Skeletal muscle tissue (tissue), 4 donors: ENCODE measurements around the gene ZAR1L. TPM values are rescaled to one million over a fixed set of nuclear protein-coding genes. Genes with fewer than 3 reads are reported as not detected.

Source experiments
- H3K27ac ChIP-seq: one replicate; pipeline ENCODE4 v1.7.0; 2013; ENCODE audit warnings: mild to moderate bottlenecking, low read depth, low read length, inconsistent platforms
- H3K27me3 ChIP-seq, 3 donors: one replicate each; pipeline ENCODE4 v1.7.0; 2013; ENCODE audit warnings: low read length in 3 of 3; ENCODE audit not compliant: control insufficient read depth in 3 of 3, insufficient read depth in 3 of 3
- H3K36me3 ChIP-seq, 3 donors: one replicate each; pipeline ENCODE4 v1.7.0; 2013; ENCODE audit warnings: low read length in 3 of 3; ENCODE audit not compliant: control insufficient read depth in 3 of 3, insufficient read depth in 3 of 3
- H3K4me1 ChIP-seq, 3 donors: one replicate each; pipeline ENCODE4 v1.7.0; 2013; ENCODE audit warnings: low read length in 3 of 3, mild to moderate bottlenecking in 3 of 3; ENCODE audit not compliant: control insufficient read depth in 3 of 3, insufficient read depth in 3 of 3
- H3K4me3 ChIP-seq, 3 donors: one replicate each; pipeline ENCODE4 v1.7.0; 2013; ENCODE audit warnings: low read length in 3 of 3
- H3K9ac ChIP-seq, 3 donors: one replicate each; pipeline ENCODE4 v1.7.0; 2013; ENCODE audit warnings: low read length in 3 of 3, mild to moderate bottlenecking in 3 of 3, moderate library complexity in 2 of 3, low read depth in 1 of 3
- H3K9me3 ChIP-seq, 3 donors: one replicate each; pipeline ENCODE4 v1.7.0; 2013; ENCODE audit warnings: low read length in 3 of 3; ENCODE audit not compliant: control insufficient read depth in 3 of 3
- total RNA-seq: library from RNA; depleted of rRNA; stranded (reverse); fragments of >200 nt; gene quantifications from one replicate; pipeline ENCODE4 v1.2.3, GENCODE V29; 2014
- donor health status: Osteomylitis.

Gene ZAR1L
- total RNA-seq, 1 donor from 2014 or later = not detected

- H3K4me3 ChIP-seq = no peak overlapping the region
- no peak overlapping the region for H3K27ac ChIP-seq
- H3K9ac ChIP-seq = no peak overlapping the region
- H3K27me3 ChIP-seq = peaks cover 0 to 3% (median 0%) of the 10 kb centered on the region in 3 donors
- no peaks in the 10 kb centered on the region for H3K4me1 ChIP-seq
- no peaks in the 10 kb centered on the region for H3K9me3 ChIP-seq
- H3K36me3 ChIP-seq = no peaks in the 10 kb centered on the region
Measured at GRCh38 chr13:32302461-32302860, 12.7 kb downstream of the ZAR1L start.

GRCh38 chr13:32300920-32301319 lies 14.2 kb downstream of the ZAR1L start:
- Histone ChIP-seq H3K27me3 (peaks cover 0 to 3% (median 0%) of the 10 kb centered on the region in 3 donors), H3K4me1 (no peaks in the 10 kb centered on the region), H3K9me3 (no peaks in the 10 kb centered on the region), H3K36me3 (peaks cover 0 to under 1% (median 0%) of the 10 kb centered on the region in 3 donors), H3K9ac (no peak overlapping the region), H3K27ac (no peak overlapping the region), H3K4me3 (no peak overlapping the region)

- H3K9ac ChIP-seq = no peak overlapping the region
- peaks cover 0 to 3% (median 0%) of the 10 kb centered on the region in 3 donors for H3K27me3 ChIP-seq
- peaks cover 2 to 6% (median 2%) of the 10 kb centered on the region in 3 donors for H3K36me3 ChIP-seq
- no peaks in the 10 kb centered on the region for H3K9me3 ChIP-seq
- H3K4me1 ChIP-seq = no peaks in the 10 kb centered on the region
- no peak overlapping the region for H3K27ac ChIP-seq
- H3K4me3 ChIP-seq = no peak overlapping the region
Measured at GRCh38 chr13:32300406-32300805, 14.8 kb downstream of the ZAR1L start.

- Histone ChIP-seq H3K27me3 (peaks cover 0 to 3% (median 0%) of the 10 kb centered on the region in 3 donors), H3K36me3 (peaks cover 6 to 10% (median 6%) of the 10 kb centered on the region in 3 donors), H3K27ac (no peak overlapping the region), H3K4me3 (no peak overlapping the region), H3K4me1 (no peaks in the 10 kb centered on the region), H3K9ac (no peak overlapping the region), H3K9me3 (no peaks in the 10 kb centered on the region)
Measured at GRCh38 chr13:32299893-32300292, 15.3 kb downstream of the ZAR1L start.

- no peak overlapping the region for H3K9ac ChIP-seq
- H3K36me3 ChIP-seq = peaks cover 9 to 14% (median 10%) of the 10 kb centered on the region in 3 donors
- no peak overlapping the region for H3K27ac ChIP-seq
- H3K4me1 ChIP-seq = no peaks in the 10 kb centered on the region
- H3K27me3 ChIP-seq = peaks cover 0 to 3% (median 0%) of the 10 kb centered on the region in 3 donors
- H3K9me3 ChIP-seq = no peaks in the 10 kb centered on the region
- no peak overlapping the region for H3K4me3 ChIP-seq
Measured at GRCh38 chr13:32298695-32299094, 16.5 kb downstream of the ZAR1L start.

GRCh38 chr13:32297206-32297605 lies 18.0 kb downstream of the ZAR1L start:
- Histone ChIP-seq H3K4me3 (no peak overlapping the region), H3K9me3 (no peaks in the 10 kb centered on the region), H3K4me1 (no peaks in the 10 kb centered on the region), H3K27me3 (no peaks in the 10 kb centered on the region), H3K36me3 (peaks cover 9 to 14% (median 10%) of the 10 kb centered on the region in 3 donors), H3K27ac (no peak overlapping the region), H3K9ac (no peak overlapping the region)

GRCh38 chr13:32285633-32285965 lies 29.6 kb downstream of the ZAR1L start:
- peaks cover 2 to 21% (median 19%) of the 10 kb centered on the region in 3 donors for H3K36me3 ChIP-seq
- peak overlapping the region; percentile 16 for H3K27ac ChIP-seq
- H3K27me3 ChIP-seq = no peaks in the 10 kb centered on the region
- H3K9ac ChIP-seq = no peak overlapping the region
- no peaks in the 10 kb centered on the region for H3K4me1 ChIP-seq
- H3K9me3 ChIP-seq = no peaks in the 10 kb centered on the region
- H3K4me3 ChIP-seq = no peak overlapping the region

GRCh38 chr13:32284927-32285632 lies 30.1 kb downstream of the ZAR1L start:
- Histone ChIP-seq H3K36me3 (peaks cover 2 to 19% (median 19%) of the 10 kb centered on the region in 3 donors), H3K27ac (peak overlapping the region; percentile 15)

GRCh38 chr13:32282096-32282711 lies 33.0 kb downstream of the ZAR1L start:
- no peak overlapping the region for H3K27ac ChIP-seq
- H3K9ac ChIP-seq = no peak overlapping the region
- H3K36me3 ChIP-seq = peaks cover 9 to 42% (median 39%) of the 10 kb centered on the region in 3 donors
- H3K4me3 ChIP-seq = no peak overlapping the region
- no peaks in the 10 kb centered on the region for H3K27me3 ChIP-seq
- H3K4me1 ChIP-seq = no peaks in the 10 kb centered on the region
- no peaks in the 10 kb centered on the region for H3K9me3 ChIP-seq

More at GRCh38 chr13:32284927-32285632, 30.1 kb downstream of the ZAR1L start:
- no peak overlapping the region for H3K9ac ChIP-seq
- H3K4me1 ChIP-seq = no peaks in the 10 kb centered on the region
- H3K27me3 ChIP-seq = no peaks in the 10 kb centered on the region
- H3K4me3 ChIP-seq = no peak overlapping the region
- no peaks in the 10 kb centered on the region for H3K9me3 ChIP-seq

- Histone ChIP-seq H3K4me1 (no peaks in the 10 kb centered on the region), H3K27me3 (no peaks in the 10 kb centered on the region), H3K9me3 (no peaks in the 10 kb centered on the region), H3K4me3 (no peak overlapping the region), H3K9ac (no peak overlapping the region), H3K27ac (no peak overlapping the region), H3K36me3 (peaks cover 14 to 49% (median 47%) of the 10 kb centered on the region in 3 donors)
Measured at GRCh38 chr13:32281096-32281495, 34.1 kb downstream of the ZAR1L start.
